Thyroid gland (tissue), 4 donors: ENCODE measurements around the gene SCYL1.

Source experiments
- POLR2A ChIP-seq, 2 donors: fragments of 450-650 bp; IDR thresholded peaks; one replicate each; pipeline ENCODE4 v1.6.1; 2017; ENCODE audit warnings: antibody characterized with exemption in 2 of 2, mild to moderate bottlenecking in 2 of 2, moderate library complexity in 1 of 2
- TF ChIP-seq, protein P1 (sequence below), 6 experiments: fragments of 200-600 bp in 3 of 6; fragments of 450-650 bp in 3 of 6; sonication (generic) in 3 of 6; IDR thresholded peaks; one replicate each; pipeline ENCODE4 v1.5.1; 2016 to 2019; ENCODE audit warnings: antibody characterized with exemption in 6 of 6, mild to moderate bottlenecking in 2 of 6, inconsistent platforms in 1 of 6, moderate library complexity in 1 of 6

DNA sequence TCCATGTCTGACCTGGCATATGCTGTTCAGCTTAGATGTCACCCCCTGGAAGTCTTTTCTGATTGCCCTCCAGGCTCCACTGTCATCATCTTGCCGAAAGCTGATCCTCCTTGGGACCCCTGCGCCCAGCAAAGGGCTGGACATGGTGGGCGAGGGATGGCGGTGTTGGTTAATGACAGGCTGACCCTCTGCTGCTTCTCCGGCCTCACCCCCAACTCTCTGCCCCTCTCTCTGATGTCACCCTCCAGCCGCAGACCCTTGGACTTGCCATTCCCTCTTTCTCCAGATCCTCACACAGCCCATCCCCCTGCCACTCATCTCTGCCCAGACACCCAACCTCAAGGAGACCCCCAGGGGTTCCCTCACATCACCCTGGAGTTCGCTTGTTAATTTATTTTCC, 53.3 kb downstream of the SCYL1 start:
- TF ChIP-seq, protein P1, sequence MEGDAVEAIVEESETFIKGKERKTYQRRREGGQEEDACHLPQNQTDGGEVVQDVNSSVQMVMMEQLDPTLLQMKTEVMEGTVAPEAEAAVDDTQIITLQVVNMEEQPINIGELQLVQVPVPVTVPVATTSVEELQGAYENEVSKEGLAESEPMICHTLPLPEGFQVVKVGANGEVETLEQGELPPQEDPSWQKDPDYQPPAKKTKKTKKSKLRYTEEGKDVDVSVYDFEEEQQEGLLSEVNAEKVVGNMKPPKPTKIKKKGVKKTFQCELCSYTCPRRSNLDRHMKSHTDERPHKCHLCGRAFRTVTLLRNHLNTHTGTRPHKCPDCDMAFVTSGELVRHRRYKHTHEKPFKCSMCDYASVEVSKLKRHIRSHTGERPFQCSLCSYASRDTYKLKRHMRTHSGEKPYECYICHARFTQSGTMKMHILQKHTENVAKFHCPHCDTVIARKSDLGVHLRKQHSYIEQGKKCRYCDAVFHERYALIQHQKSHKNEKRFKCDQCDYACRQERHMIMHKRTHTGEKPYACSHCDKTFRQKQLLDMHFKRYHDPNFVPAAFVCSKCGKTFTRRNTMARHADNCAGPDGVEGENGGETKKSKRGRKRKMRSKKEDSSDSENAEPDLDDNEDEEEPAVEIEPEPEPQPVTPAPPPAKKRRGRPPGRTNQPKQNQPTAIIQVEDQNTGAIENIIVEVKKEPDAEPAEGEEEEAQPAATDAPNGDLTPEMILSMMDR (IDR thresholded peaks at IDR 0.05) = no peak
- TF ChIP-seq POLR2A (IDR thresholded peaks at IDR 0.05) = no peak
